Measurements from ENCODE around the gene RANBP17.

GRCh38 chr5:170844651-170845050 lies 17.2 kb upstream of the RANBP17 start:
- TF ChIP-seq EZH2phosphoT487 (IDR thresholded peaks at IDR 0.05; ENCODE audit: insufficient read depth, low read depth) (no peak), EZH2 (IDR thresholded peaks at IDR 0.05; ENCODE audit: insufficient read depth, poor library complexity, severe bottlenecking) (no peak)
